ENCODE results near the gene ADAMTS3.

ADAMTS3 gene

GRCh38 chr4:72568959-72569718, at the start of gene ADAMTS3:
TSS of gene ADAMTS3 (minus strand) at chr4:72569221. CDS start at chr4:72568762, 459 bp downstream.
- no peak for DNase-seq (ENCODE audit: low read depth in 4 of 4, low spot score in 1 of 4)

- DNase-seq (ENCODE audit: low read depth in 4 of 4, low spot score in 1 of 4), result no peak
Observed at GRCh38 chr4:72613959-72614358, 44.9 kb upstream of the ADAMTS3 start.

GRCh38 chr4:72606751-72607150, 37.7 kb upstream of the ADAMTS3 start:
- DNase-seq (ENCODE audit: low read depth in 4 of 4, low spot score in 1 of 4), result no peak

- DNase-seq (ENCODE audit: low read depth in 4 of 4, low spot score in 1 of 4), result no peak
Observed at GRCh38 chr4:72604324-72604723, 35.3 kb upstream of the ADAMTS3 start.

GRCh38 chr4:72602396-72603376, 33.7 kb upstream of the ADAMTS3 start:
- DNase-seq (ENCODE audit: low read depth in 4 of 4, low spot score in 1 of 4), result no peak

- DNase-seq (ENCODE audit: low read depth in 4 of 4, low spot score in 1 of 4), result no peak
Observed at GRCh38 chr4:72591547-72592454, 22.8 kb upstream of the ADAMTS3 start.

- no peak for DNase-seq (ENCODE audit: low read depth in 4 of 4, low spot score in 1 of 4)
Observed at GRCh38 chr4:72587334-72587733, 18.3 kb upstream of the ADAMTS3 start.

GRCh38 chr4:72582853-72583252, 13.8 kb upstream of the ADAMTS3 start:
- DNase-seq (ENCODE audit: low read depth in 4 of 4, low spot score in 1 of 4), result no peak

- DNase-seq (ENCODE audit: low read depth in 4 of 4, low spot score in 1 of 4), result no peak
Observed at GRCh38 chr4:72577211-72577610, 8.2 kb upstream of the ADAMTS3 start.

GRCh38 chr4:72571337-72571736, 2.3 kb upstream of the ADAMTS3 start:
- DNase-seq (ENCODE audit: low read depth in 4 of 4, low spot score in 1 of 4), result no peak

- no peak for DNase-seq (ENCODE audit: low read depth in 4 of 4, low spot score in 1 of 4)
Observed at GRCh38 chr4:72569719-72570235, 756 bp upstream of the ADAMTS3 start.

- DNase-seq (ENCODE audit: low read depth in 4 of 4, low spot score in 1 of 4), result no peak
Observed at GRCh38 chr4:72567821-72568675, 973 bp downstream of the ADAMTS3 start.

- no peak for DNase-seq (ENCODE audit: low read depth in 4 of 4, low spot score in 1 of 4)
Observed at GRCh38 chr4:72567036-72567435, 2.0 kb downstream of the ADAMTS3 start.

- no peak for DNase-seq (ENCODE audit: low read depth in 4 of 4, low spot score in 1 of 4)
Observed at GRCh38 chr4:72566464-72566972, 2.5 kb downstream of the ADAMTS3 start.

GRCh38 chr4:72564789-72565188, 4.2 kb downstream of the ADAMTS3 start:
- no peak for DNase-seq (ENCODE audit: low read depth in 4 of 4, low spot score in 1 of 4)

- no peak for DNase-seq (ENCODE audit: low read depth in 4 of 4, low spot score in 1 of 4)
Observed at GRCh38 chr4:72564184-72564583, 4.8 kb downstream of the ADAMTS3 start.

- DNase-seq (ENCODE audit: low read depth in 4 of 4, low spot score in 1 of 4), result no peak
Observed at GRCh38 chr4:72558655-72559054, 10.4 kb downstream of the ADAMTS3 start.

GRCh38 chr4:72557021-72557420, 12.0 kb downstream of the ADAMTS3 start:
- DNase-seq (ENCODE audit: low read depth in 4 of 4, low spot score in 1 of 4), result no peak

- no peak for DNase-seq (ENCODE audit: low read depth in 4 of 4, low spot score in 1 of 4)
Observed at GRCh38 chr4:72555377-72555831, 13.6 kb downstream of the ADAMTS3 start.
